ENCODE measurements around the gene KCNK2.

KCNK2 gene, protein sequence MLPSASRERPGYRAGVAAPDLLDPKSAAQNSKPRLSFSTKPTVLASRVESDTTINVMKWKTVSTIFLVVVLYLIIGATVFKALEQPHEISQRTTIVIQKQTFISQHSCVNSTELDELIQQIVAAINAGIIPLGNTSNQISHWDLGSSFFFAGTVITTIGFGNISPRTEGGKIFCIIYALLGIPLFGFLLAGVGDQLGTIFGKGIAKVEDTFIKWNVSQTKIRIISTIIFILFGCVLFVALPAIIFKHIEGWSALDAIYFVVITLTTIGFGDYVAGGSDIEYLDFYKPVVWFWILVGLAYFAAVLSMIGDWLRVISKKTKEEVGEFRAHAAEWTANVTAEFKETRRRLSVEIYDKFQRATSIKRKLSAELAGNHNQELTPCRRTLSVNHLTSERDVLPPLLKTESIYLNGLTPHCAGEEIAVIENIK

DNA sequence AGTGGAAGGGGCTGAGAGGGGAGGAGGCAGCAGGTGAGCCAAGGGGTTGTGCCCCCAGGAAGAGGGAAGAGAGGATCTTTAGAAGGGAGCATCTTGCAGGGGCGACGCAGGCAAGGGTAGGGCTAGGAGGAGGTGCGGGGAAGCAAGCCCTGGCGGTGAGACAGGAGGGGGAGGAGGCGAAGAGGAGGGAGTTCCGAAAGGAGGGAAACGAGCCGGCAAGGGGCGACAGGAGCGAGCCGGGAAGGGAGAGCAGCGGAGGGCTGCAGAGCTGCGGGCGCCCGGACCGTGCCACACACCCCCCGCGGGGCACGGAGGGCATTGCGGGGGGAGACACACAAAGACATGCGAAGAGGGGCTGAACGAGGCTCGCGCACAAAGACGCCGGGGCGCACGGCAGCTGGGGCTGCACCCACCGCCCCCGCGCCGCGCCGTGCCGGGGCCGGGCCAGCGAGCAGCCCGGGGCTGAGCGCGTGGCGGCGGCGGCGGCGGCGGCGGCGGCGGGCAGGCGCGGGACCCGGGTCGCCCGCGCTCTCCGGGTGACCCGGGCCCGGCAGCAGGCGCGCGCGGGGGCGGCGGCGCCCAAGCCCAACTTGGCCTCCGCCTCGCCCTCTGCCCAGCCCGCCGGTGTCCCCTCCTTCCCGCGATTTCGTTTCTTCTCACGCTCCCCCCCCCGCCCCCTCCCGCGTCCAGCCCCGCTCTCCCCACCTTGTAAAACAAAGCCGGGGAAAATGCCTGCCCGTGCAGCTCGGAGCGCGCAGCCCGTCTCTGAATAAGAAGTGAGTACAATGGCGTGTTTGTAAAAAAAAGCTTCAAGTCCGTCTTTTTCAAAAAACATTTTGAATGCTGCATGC is at the start of gene KCNK2:
Gene KCNK2 (plus strand): TSS at position 206 of the 851 bp plus-strand sequence. CDS start 649 bp downstream, outside the sequence.
- DNase-seq (ENCODE audit: extremely low read depth in 1 of 2, low read depth in 1 of 2): no peak

DNA sequence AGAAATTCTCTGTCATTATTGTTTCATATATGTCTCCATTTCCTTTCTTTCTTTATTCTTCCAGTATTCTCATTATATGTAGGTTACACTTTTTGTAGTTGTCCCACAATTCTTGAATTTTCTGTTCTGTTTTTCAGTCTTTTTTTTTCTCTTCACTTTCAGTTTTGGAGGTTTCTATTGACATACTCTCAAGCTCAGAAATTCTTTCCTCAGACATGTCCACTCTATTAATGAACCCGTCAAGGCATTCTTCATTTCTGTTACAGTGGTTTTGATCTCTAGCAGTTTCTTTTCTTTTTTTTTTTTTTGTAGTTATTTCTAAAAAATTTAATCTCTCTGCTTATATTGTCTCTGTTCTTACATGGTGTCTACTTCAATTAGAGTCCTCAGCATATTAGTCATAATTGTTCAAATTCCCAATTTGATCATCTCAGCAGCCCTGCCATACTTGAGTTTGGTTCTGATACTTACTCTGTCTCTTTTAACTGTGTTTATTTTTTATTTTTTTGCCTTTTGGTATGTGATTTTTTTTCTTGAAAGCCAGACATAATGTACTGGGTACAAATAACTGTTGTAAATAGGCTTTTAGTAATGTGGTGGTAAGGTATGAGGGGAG is 49.5 kb upstream of the KCNK2 start:
- DNase-seq (ENCODE audit: extremely low read depth in 1 of 2, low read depth in 1 of 2): no peak

DNA sequence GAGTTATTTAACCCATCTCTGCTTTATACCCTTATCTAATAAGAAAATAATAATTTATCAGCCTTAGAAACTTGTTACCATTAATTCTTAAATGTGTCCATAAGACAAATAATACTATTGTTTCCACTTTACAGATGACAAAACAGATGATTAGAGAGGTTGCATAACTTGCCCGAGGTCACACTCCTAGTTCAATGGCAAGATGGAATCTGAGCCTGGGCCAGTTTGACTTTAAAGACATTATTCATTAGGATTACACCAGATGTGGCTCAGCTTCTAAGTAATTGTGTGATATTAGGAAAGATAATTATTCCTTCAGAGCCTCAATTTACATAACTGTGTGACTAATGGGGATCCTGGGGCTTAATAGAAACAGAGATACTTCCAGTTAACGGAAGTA is 42.3 kb upstream of the KCNK2 start:
- DNase-seq (ENCODE audit: extremely low read depth in 1 of 2, low read depth in 1 of 2): no peak

DNA sequence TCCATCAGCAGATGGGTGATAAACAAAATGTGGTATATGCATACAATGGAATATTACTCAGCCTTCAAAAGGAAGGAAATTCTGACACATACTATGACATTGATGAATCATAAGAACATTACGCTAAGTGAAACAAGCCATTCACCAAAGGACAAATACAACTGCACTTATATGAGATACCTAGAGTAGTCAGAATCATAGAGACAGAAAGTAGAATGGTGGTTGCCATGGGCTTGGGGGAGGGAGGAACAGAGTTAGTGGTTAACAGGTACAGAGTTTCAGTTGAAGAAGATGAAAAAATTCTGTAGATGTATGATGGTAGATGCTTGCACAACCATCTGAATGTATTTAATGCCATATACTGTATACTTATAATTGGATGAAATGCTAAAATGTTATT is 39.1 kb upstream of the KCNK2 start:
- DNase-seq (ENCODE audit: extremely low read depth in 1 of 2, low read depth in 1 of 2): no peak

DNA sequence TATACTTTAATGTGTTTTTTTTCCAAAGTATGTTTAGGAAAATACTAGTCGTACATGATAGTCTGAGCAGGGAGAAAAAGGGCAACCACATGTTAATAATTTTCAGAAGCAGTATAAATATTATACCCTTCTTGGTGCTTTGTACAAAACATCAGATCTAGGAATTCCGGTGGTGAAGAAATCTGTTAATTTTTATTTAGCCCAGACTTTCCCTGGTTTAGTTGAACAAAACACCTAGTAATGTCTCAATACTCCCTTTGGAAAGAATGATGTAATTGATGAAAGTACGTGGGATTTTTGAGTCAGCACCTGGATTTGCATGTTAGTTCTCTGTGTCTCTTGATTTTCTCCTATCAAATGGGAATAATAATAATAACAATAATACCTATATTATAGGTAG is 38.4 kb upstream of the KCNK2 start:
- no peak for DNase-seq (ENCODE audit: extremely low read depth in 1 of 2, low read depth in 1 of 2)

DNA sequence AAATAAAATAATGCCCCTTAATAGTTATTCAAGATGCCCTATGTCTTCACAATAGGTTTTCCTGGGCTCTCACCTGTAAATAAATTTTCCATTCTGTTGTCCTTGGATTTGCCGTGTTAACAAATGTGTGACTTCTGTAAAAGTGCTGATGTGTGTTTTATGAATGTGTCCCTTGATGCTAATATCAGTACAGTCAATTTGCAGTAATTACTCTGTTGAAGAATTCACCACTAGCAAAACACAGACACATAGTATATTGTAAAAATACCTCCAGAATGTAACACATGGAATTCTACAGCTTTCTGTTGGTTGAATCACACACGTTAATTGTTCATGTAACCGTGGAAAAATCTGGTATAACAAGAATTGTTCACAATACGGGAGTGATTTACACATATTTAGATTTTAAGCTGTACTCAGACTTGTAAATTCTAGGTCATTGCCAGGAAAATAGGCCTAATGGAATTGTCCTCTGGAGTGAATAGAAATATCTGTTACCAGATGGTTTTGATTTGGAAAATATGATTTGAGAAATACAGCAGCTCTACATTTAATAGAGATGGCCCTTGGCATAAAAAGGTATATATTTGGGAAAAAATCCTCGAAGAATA is 36.7 kb upstream of the KCNK2 start:
- no peak for DNase-seq (ENCODE audit: extremely low read depth in 1 of 2, low read depth in 1 of 2)

DNA sequence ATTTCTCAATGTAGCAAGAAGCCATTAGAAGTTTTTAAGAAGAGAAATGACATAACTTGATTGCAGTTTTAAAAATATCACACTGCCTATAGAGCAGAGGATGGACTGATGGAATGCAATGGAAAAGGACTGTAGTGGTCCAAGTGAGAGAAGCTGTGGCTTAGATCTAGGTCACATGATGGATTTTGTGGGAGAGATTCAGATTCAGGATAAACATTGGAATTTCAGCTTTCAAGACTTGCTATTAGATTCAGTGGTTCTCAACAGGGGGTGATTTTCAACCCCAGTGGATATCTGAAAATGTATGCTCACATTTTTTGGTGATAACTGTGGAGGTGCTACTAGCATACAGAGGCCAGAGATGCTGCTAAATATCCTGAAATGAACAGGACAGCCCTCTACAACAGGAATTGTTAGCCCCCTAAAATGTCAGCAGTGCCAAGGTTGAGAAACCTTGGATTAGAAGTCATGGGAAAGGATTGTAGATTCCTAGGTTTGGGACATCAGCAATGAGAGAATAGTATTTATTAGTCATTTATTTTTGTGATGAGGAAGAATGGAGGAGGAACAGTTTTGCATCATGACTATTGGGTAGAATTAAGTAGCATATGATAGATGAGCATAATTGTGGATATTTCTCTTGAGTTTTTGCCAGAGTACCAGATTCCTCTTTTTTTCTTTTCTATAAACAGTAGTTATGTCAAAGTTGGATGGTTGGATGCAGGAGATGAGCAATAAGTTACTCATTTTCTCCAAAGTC is 30.1 kb upstream of the KCNK2 start:
- DNase-seq (ENCODE audit: extremely low read depth in 1 of 2, low read depth in 1 of 2): no peak

DNA sequence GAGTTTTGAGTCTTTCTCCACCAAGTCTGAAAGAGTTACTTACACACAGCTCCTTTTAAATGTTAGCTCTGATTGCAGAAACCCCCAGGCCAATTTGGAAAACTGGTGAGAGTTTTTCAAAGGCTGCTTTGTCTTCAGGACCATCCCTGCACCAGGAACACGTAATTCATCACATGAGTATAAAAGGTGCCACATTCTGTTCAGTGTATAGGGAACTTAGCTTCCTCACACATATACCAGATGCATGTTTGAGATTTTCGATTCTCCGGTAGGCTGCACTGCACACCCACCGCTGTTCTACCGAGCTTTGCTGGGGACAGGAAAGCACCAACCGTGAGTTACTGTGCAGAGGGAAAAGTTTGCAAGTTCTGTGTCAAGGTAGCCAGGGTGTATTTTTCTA is 28.3 kb upstream of the KCNK2 start:
- DNase-seq (ENCODE audit: extremely low read depth in 1 of 2, low read depth in 1 of 2): no peak

DNA sequence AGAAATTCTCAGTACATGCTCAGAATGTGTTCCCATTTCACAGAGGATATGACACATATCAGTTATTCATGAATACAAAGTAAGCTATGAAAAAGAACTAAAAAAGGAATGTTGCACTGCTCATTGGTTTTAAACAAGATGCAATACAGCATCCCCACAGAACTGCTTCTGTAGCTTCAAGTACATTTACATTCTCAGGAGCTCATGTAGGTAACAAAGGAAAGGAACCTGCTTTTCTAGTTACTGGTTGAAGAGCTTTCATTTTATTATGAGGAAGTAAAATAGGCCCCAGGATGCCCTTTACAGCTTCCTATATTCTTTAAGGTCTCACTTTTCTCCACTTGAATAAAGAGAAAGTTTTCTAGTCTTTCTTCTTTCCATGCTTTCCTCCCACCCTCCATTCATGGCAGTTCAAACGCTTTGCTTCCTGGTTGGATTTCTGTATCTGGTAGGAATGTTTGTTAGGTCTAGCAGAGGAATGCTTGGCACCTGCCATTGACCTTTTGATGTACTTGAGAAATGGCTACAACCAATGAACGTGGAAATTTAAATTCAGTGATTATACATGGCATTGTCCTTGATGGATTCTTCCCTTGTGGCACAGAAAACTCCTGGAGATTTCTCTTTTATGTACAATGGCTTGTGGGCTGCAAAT is 27.1 kb upstream of the KCNK2 start:
- no peak for DNase-seq (ENCODE audit: extremely low read depth in 1 of 2, low read depth in 1 of 2)

DNA sequence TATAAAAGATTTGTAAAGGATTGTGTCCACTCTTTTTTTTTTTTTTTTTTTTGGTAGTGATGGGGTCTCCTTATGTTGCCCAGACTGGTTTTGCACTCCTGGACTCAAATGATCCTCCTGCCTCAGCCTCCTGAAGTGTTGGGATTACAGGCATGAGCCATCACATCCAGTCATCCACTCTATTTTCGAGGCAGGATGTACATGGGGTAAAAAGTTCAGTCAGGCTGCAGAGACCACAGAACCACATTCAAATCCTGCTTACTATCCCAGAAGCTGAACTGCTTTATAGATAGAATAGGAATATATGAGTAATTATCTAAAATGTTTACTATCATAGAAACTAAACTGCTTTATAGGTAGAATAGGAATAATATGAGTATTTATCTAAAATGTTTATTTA is 26.0 kb upstream of the KCNK2 start:
- DNase-seq (ENCODE audit: extremely low read depth in 1 of 2, low read depth in 1 of 2): no peak

DNA sequence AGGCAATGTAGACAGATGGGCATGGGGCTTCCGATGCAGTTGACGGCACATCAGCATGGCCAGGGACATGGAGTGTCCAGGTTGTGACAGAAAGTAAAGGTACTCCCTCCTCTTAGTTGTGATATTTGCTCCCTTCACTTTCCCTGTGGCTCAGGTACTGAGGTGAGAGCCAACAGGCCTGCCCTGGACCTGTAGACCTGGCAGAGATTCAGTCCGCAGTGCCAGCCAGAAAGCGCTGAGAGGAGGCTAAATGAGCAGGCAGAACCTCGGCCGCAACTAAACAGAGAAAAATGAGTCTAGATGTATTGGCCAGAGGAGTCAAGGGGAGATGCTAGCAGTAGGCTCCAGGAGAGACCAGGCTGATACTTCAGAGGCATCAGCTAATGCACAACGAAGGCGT is 22.6 kb upstream of the KCNK2 start:
- DNase-seq (ENCODE audit: extremely low read depth in 1 of 2, low read depth in 1 of 2): no peak

DNA sequence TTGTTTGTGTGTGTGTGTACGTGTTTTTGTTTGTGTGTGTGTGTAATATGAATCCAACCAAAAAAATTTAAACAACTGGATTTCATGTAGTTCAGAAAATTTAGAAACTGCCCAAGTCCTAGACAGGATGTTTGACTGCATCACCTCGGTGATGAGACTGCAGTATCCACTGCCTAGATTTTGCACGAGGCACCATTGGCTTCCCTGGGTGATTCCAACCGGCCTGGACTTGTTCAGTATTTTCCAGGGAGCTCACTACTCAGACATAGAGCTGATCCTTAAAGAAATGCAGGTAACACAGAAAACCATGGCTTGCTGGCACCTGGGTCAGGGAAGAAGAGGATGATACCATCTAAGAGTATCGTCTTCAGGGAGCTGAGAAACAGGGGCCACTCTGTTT is 18.2 kb upstream of the KCNK2 start:
- DNase-seq (ENCODE audit: extremely low read depth in 1 of 2, low read depth in 1 of 2): no peak

DNA sequence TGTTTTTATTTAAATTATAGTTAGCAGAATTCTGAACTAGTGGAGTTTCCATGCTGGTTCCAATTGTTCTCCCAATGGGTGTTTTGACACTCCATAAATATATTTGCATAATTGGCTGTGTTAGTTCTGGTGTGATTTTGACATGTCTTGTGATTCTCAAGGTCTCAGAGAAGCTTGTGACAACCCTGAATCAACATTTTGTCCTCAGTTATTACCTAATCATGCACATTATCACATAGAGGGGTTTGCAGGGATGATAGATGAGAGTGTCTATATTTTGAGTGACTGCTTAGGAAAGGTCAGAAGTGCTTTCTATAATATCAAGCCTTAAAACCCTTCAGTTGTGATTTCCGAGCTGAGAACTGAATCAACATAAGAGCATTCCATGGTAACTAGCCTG is 11.5 kb upstream of the KCNK2 start:
- DNase-seq (ENCODE audit: extremely low read depth in 1 of 2, low read depth in 1 of 2): no peak

DNA sequence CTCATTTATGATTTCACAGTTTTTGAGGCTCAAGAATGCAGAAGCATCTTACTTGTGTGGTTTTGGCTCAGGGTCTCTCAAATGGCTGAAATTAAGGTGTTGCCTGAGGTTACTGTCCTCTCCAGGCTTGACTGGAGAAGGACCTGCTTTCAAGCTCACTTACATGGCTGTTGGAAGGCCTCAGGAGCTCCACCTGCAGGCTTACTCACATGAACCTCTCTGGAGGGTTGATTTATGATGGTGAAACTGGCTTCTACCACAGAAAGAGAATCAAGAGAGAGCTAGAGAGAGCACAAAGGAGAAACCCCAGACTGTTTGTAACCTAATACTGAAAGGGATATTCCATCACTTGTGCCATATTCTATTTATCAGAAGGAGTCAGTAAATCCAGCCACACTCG is 6.2 kb upstream of the KCNK2 start:
- no peak for DNase-seq (ENCODE audit: extremely low read depth in 1 of 2, low read depth in 1 of 2)

DNA sequence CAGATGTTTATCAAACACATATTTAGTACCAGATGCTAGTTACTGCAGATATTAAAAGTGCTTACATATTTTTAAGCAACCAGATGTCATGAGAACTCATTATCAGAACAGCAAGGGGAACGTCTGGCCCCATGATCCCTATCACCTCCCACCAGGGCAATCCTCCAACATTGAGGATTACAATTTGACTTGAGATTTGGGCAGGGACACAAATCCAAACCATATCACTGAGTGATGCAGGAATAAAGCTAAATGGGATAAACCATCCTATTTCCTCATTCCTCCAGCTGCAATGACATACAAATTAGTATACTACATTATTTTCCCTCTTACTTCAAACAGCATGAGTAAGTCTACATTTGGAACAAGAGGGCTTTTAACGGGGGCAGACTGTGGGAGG is 3.1 kb upstream of the KCNK2 start:
- DNase-seq (ENCODE audit: extremely low read depth in 1 of 2, low read depth in 1 of 2): no peak

DNA sequence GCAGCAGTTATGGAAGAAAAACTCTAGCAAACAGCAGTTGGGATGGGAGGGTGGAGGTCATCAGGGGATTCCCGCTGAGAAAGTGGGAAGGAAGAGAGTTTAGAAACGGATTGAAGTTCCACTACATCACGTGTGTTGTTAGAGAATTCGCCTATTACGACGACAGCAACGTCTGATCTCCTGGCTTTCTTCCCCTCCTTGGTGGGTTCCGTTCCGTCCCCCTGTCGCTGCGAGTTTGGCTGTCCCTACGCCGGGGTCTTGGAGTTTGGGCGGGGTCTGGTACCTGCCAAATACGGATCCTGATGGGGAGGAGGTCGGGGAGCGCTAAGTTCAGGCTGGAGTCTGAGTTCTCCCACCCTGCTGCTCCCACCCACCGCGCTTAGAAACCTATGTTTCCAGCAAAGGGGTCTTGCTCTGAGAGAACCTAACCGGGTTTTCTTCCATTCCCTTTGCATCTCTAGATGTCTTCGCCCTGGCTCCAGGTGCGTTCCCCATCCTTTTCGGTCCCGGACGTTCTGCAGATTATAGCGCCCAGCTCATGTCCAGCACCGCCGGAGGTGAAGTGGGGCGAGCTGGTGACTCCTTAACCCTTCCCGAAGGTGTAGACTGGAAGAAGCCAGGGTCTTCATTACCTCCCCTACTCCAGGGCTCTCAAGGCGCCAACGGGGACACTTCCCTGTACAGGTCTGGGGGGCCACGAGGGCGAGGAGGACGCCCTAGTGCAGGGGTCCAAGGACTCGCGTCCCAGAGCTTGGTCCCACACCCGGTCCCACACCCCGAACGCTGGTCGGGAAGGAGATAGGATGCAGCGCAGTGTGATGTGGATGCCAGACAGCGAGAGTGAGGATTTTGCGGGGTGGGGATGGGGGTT is 641 bp upstream of the KCNK2 start:
- DNase-seq (ENCODE audit: extremely low read depth in 1 of 2, low read depth in 1 of 2): no peak

DNA sequence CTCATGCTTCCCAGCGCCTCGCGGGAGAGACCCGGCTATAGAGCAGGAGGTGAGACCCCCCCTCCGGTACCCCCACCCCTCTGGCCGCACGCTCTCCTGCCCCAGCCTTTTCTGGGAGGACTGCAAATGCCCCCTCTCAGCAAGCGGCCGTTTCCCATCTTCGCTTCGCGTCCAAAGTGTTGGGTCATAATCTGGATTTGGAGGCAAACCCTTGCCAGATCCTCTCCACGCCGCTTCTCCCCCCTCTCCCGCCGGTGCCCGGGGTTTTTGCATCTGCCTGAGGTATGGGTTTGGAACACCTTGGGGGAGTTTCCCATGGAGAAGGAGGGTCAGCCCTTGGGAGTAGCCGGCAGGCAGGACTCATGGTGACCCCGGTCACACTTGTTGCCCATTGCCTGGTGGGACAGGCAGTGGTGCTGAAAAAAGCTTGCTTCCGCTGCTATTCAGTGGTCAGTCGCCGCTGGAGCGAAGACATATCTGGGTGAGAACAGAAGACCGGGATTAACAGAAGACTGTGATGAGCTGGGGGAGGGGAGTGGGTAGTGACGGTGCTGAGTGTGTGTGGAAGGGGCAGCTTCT is 935 bp downstream of the KCNK2 start:
- DNase-seq (ENCODE audit: extremely low read depth in 1 of 2, low read depth in 1 of 2): no peak

DNA sequence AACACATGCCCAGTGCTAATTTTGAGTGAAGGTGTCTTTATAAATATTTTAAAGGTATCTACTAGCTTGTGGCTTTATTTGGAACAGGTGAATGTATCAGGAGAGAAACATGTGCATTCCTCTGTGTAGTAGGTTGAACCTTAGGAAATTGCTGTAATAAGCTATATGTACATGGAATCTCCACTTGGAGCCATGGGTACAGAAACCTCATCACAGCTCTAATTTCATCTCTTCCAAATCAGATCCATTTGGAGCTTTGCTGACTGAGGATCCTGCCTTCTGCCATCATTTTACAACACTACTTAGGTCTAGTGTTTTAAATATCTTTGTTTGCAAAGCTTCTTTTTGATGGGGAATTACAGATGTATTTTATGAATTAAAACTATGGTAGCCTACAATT is 2.1 kb downstream of the KCNK2 start:
- DNase-seq (ENCODE audit: extremely low read depth in 1 of 2, low read depth in 1 of 2): no peak

DNA sequence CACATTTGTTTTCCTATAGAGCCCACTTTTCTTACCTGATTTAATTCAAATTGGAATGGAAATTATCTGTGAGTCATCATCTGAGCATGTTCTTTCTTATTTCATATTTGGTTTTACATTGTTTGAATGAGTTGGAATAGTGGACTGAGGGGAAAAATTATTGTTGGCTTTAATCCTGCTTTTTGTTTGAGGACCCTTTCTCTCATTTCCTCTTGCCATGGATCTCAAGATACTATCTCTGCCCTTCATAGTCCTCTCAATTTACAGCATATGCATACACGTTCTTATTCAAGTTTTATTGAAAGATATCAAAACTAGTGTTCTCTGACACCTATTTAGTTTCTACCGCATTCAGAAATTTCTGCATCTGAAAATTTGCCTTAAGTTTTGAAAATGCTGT is 5.1 kb downstream of the KCNK2 start:
- DNase-seq (ENCODE audit: extremely low read depth in 1 of 2, low read depth in 1 of 2): no peak

All from stimulated activated CD8-positive, alpha-beta memory T cell treated with anti-CD3 and anti-CD28 coated beads, Interleukin-7, amount 100 ng/mL, for 48 hours (primary cell).